GM08714 (cell line): ENCODE results near the gene NPM1.
A peak's percentile ranks its signal among the peaks of the same experiment; 100 is the strongest.
"Not testable (repeated sequence)": the region's sequence is repeated elsewhere in the genome, so short reads cannot be mapped to it uniquely, and the experiment has no call there.

Experiments
- H3K4me3 ChIP-seq: fragments of 200-500 bp; sonication (Bioruptor generic); 2 replicates; pipeline ENCODE4 v1.5.1; 2014; ENCODE audit warnings: mild to moderate bottlenecking, low read length, inconsistent platforms
- ZNF274 ChIP-seq: IDR thresholded peaks from 2 replicates; pipeline ENCODE4 v1.6.1; 2012; ENCODE audit warnings: mild to moderate bottlenecking, low read depth, low read length

NPM1 gene

GRCh38 chr5:171387345-171387969, at the start of gene NPM1:
NPM1 (plus strand) TSS chr5:171387849; CDS start chr5:171387949, 100 bp downstream.
- H3K4me3 ChIP-seq: peak within 1 kb of the TSS; percentile 88
- TF ChIP-seq ZNF274: no peak

GRCh38 chr5:171340042-171340441, 47.6 kb upstream of the NPM1 start:
- H3K4me3 ChIP-seq: no peak overlapping the region
- TF ChIP-seq ZNF274: no peak

- no peak for TF ChIP-seq ZNF274
These were observed 47.2 kb upstream of the NPM1 start for GRCh38 chr5:171340491-171340890.

GRCh38 chr5:171342362-171343111, 45.1 kb upstream of the NPM1 start:
- H3K4me3 ChIP-seq: no peak overlapping the region
- TF ChIP-seq ZNF274: no peak

More at GRCh38 chr5:171340491-171340890, 47.2 kb upstream of the NPM1 start:
- H3K4me3 ChIP-seq: no peak overlapping the region

GRCh38 chr5:171344936-171345608, 42.6 kb upstream of the NPM1 start:
- H3K4me3 ChIP-seq: no peak overlapping the region
- no peak for TF ChIP-seq ZNF274

GRCh38 chr5:171351536-171352073, 36.0 kb upstream of the NPM1 start:
- H3K4me3 ChIP-seq: no peak overlapping the region
- no peak for TF ChIP-seq ZNF274

- no peak for TF ChIP-seq ZNF274
- no peak overlapping the region; the same call in 1 of the 2 replicates for H3K4me3 ChIP-seq
These were observed 32.3 kb upstream of the NPM1 start for GRCh38 chr5:171355302-171355724.

- TF ChIP-seq ZNF274: no peak
- H3K4me3 ChIP-seq: no peak overlapping the region
These were observed 29.8 kb upstream of the NPM1 start for GRCh38 chr5:171357843-171358242.

GRCh38 chr5:171361151-171361550, 26.5 kb upstream of the NPM1 start:
- H3K4me3 ChIP-seq: not testable (repeated sequence)

- not testable (repeated sequence) for H3K4me3 ChIP-seq
These were observed 24.4 kb upstream of the NPM1 start for GRCh38 chr5:171363249-171363648.

GRCh38 chr5:171363846-171364245, 23.8 kb upstream of the NPM1 start:
- H3K4me3 ChIP-seq: no peak overlapping the region
- no peak for TF ChIP-seq ZNF274

- no peak overlapping the region for H3K4me3 ChIP-seq
- TF ChIP-seq ZNF274: no peak
These were observed 22.3 kb upstream of the NPM1 start for GRCh38 chr5:171365351-171365750.

GRCh38 chr5:171366645-171367044, 21.0 kb upstream of the NPM1 start:
- no peak overlapping the region for H3K4me3 ChIP-seq
- no peak for TF ChIP-seq ZNF274

- H3K4me3 ChIP-seq: no peak overlapping the region
- TF ChIP-seq ZNF274: no peak
These were observed 20.0 kb upstream of the NPM1 start for GRCh38 chr5:171367424-171368370.
